CD4-positive, alpha-beta memory T cell (primary cell): ENCODE measurements around the gene ADAM33. TPM values are rescaled to one million over a fixed set of nuclear protein-coding genes. Genes with fewer than 3 reads are reported as not detected.
A peak's percentile ranks its signal among the peaks of the same experiment; 100 is the strongest.

Experiments
- CTCF ChIA-PET: fragments of 350-600 bp; sonication (Branson Sonifier 250); formaldehyde crosslinking; loops from one replicate; lab custom pipeline; 2021; ENCODE audit warnings: inconsistent platforms; ENCODE audit not compliant: partially characterized antibody; lab: Charles Lee
- POLR2A ChIA-PET: fragments of 350-600 bp; sonication (Branson Sonifier 250); formaldehyde crosslinking; loops from one replicate; lab custom pipeline; 2021; ENCODE audit not compliant: partially characterized antibody; lab: Charles Lee
- DNase-seq, 5 donors: peaks; one replicate each; pipeline versions ENCODE4 v3.0.0 to v3.0.0-alpha.2; 2020 to 2022; ENCODE audit warnings: mixed read lengths in 1 of 5
- H3K27ac ChIP-seq: one replicate; pipeline ENCODE4 v1.7.0; 2013; ENCODE audit warnings: low read depth, low read length
- H3K27me3 ChIP-seq: 2 replicates; pipeline ENCODE4 v1.7.0; 2013; ENCODE audit warnings: mild to moderate bottlenecking, low read length, moderate library complexity; ENCODE audit not compliant: insufficient read depth
- H3K36me3 ChIP-seq: 2 replicates; pipeline ENCODE4 v1.7.0; 2013; ENCODE audit warnings: mild to moderate bottlenecking, low read length, moderate library complexity; ENCODE audit not compliant: insufficient read depth
- H3K4me1 ChIP-seq: 2 replicates; pipeline ENCODE4 v1.7.0; 2013; ENCODE audit warnings: mild to moderate bottlenecking, low read length, moderate library complexity; ENCODE audit not compliant: insufficient read depth
- H3K4me3 ChIP-seq, 2 donors: one replicate each; pipeline ENCODE4 v1.7.0; 2013; ENCODE audit warnings: low read length in 2 of 2, mild to moderate bottlenecking in 1 of 2
- H3K9me3 ChIP-seq, 2 donors: one replicate each; pipeline ENCODE4 v1.7.0; 2013; ENCODE audit warnings: low read length in 2 of 2, control low read depth in 1 of 2; ENCODE audit not compliant: control insufficient read depth in 1 of 2
- H3K27ac Mint-ChIP-seq, 7 donors: one replicate each; pipeline ENCODE4 v1.8.0; 2020 to 2021; ENCODE audit warnings: mixed read lengths in 7 of 7, mild to moderate bottlenecking in 6 of 7, inconsistent platforms in 3 of 7, moderate library complexity in 3 of 7
- H3K27me3 Mint-ChIP-seq, 2 donors: one replicate each; pipeline ENCODE4 v1.8.0; 2020 to 2021; ENCODE audit warnings: mixed read lengths in 2 of 2
- H3K36me3 Mint-ChIP-seq, 2 donors: one replicate each; pipeline ENCODE4 v1.8.0; 2020 to 2021; ENCODE audit warnings: mixed read lengths in 2 of 2, inconsistent platforms in 1 of 2, mild to moderate bottlenecking in 1 of 2
- H3K4me1 Mint-ChIP-seq, 4 donors: one replicate each; pipeline ENCODE4 v1.8.0; 2020 to 2021; ENCODE audit warnings: mixed read lengths in 4 of 4, mild to moderate bottlenecking in 1 of 4
- H3K4me3 Mint-ChIP-seq, 8 donors: one replicate each; pipeline ENCODE4 v1.8.0; 2020 to 2021; ENCODE audit warnings: mixed read lengths in 8 of 8, mild to moderate bottlenecking in 7 of 8, moderate library complexity in 6 of 8, inconsistent platforms in 3 of 8
- H3K9me3 Mint-ChIP-seq, 8 donors: one replicate each; pipeline ENCODE4 v1.8.0; 2020 to 2021; ENCODE audit warnings: mixed read lengths in 8 of 8, mild to moderate bottlenecking in 5 of 8, inconsistent platforms in 3 of 8, moderate library complexity in 1 of 8
- intact Hi-C: fragments of 100-400 bp; cut with micrococcal nuclease; formaldehyde crosslinking; loops from one replicate; pipeline ENCODE4 v1.15.1; 2023
- polyA plus RNA-seq, 2 donors: library from polyadenylated mRNA; unstranded; fragments of 300-500 nt; fragmentation: Illumina TruSeq; gene quantifications; one replicate each; pipeline ENCODE4 v1.2.3, GENCODE V29; 2021
- total RNA-seq, 2 experiments: library from RNA; stranded (reverse); gene quantifications; one replicate each; pipeline ENCODE4 v1.2.3, GENCODE V29; 2021

Gene ADAM33
- total and polyA plus RNA-seq, 4 experiments from 2014 or later = not detected

DNA sequence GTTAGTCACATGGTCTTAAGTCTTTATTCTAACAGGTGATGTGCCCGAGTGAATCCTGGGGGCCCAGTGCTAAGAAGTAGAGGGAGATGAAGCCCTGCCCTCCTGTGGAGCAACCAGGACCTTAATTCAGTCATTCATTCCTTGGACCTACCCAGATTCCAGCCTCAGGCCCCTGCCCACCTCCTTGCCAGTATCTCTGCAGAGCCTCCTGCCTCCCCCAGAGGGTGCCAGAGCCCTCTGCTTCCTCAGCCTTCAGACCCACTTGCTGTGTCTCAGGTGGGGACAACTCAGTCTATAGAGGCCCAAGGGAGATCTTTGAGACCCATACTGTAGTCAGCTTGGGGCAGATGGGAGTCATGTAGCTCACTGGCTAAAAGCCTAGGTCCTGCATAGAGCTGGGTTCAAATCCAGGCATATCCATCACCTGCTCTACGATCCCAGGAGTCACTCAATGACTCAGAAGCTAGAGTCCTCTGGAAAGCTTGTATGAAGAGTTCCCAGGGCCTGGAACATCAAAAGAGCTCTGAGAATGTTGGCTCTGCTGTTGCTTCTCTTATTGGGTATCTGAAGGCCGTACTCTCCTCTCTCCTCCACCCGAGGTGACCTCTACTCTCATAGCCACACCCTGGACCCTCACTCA lies 34.5 kb upstream of the ADAM33 start:
- peak overlapping the region in 1 of 7 donors; percentile 2 for H3K27ac Mint-ChIP-seq
- Histone ChIP-seq H3K4me1 (no peaks in the 10 kb centered on the region), H3K27me3 (peaks cover 10% of the 10 kb centered on the region), H3K27ac (no peak overlapping the region), H3K36me3 (no peaks in the 10 kb centered on the region), H3K4me3 (no peak overlapping the region), H3K9me3 (no peaks in the 10 kb centered on the region)
- no peaks in the 10 kb centered on the region for H3K9me3 Mint-ChIP-seq
- intact Hi-C loops = no loop called here
- H3K4me1 Mint-ChIP-seq = peaks cover 0 to 2% (median 0%) of the 10 kb centered on the region in 4 donors
- peaks cover 12 to 26% of the 10 kb centered on the region in 2 donors for H3K27me3 Mint-ChIP-seq
- ChIA-PET CTCF (interaction anchor here (0.7 to 1.7 kb wide), 2 partner anchors 10 to 12 kb away, joined by 3 to 4 read pairs; no protein-coding TSS in a partner anchor), POLR2A (no interaction called here)
- H3K4me3 Mint-ChIP-seq = no peak overlapping the region
- H3K36me3 Mint-ChIP-seq = no peaks in the 10 kb centered on the region
- peak in 2 of 5 donors; percentile 5 to 6 for DNase-seq

DNA sequence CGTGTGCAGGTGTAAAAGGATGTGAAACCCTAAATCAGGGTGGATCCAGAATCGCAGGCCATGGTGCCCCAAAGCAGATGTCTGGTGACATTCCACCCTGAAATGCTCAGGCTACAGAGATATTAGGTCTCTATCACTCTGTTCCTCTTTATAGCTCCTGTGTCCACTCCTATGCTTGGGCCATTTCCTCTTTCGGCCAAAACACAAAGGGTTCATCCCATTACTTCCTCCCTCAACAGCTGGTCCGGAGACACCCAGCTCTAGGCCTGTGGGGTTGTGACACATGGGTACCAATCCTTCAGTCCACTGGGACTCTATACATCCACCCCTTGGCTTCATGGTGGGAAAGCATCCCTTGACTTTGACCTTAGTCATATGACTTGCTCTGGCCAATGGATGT lies 32.3 kb upstream of the ADAM33 start:
- no peaks in the 10 kb centered on the region for H3K27me3 ChIP-seq
- H3K36me3 ChIP-seq = no peaks in the 10 kb centered on the region
- H3K4me1 Mint-ChIP-seq = peaks cover 0 to 8% (median 1%) of the 10 kb centered on the region in 4 donors
- no peaks in the 10 kb centered on the region for H3K9me3 Mint-ChIP-seq
- no peak overlapping the region for H3K27ac ChIP-seq
- intact Hi-C loops = loop anchor here (5.0 kb wide), 1 partner anchor 497 kb away; no protein-coding TSS in a partner anchor
- no peak overlapping the region for H3K4me3 ChIP-seq
- no peaks in the 10 kb centered on the region for H3K9me3 ChIP-seq
- ChIA-PET POLR2A (no interaction called here), CTCF (no interaction called here)
- H3K4me1 ChIP-seq = no peaks in the 10 kb centered on the region
- peaks cover 0 to 19% of the 10 kb centered on the region in 2 donors for H3K27me3 Mint-ChIP-seq
- H3K27ac Mint-ChIP-seq = no peak overlapping the region
- no peak overlapping the region for H3K4me3 Mint-ChIP-seq
- DNase-seq = no peak
- no peaks in the 10 kb centered on the region for H3K36me3 Mint-ChIP-seq

DNA sequence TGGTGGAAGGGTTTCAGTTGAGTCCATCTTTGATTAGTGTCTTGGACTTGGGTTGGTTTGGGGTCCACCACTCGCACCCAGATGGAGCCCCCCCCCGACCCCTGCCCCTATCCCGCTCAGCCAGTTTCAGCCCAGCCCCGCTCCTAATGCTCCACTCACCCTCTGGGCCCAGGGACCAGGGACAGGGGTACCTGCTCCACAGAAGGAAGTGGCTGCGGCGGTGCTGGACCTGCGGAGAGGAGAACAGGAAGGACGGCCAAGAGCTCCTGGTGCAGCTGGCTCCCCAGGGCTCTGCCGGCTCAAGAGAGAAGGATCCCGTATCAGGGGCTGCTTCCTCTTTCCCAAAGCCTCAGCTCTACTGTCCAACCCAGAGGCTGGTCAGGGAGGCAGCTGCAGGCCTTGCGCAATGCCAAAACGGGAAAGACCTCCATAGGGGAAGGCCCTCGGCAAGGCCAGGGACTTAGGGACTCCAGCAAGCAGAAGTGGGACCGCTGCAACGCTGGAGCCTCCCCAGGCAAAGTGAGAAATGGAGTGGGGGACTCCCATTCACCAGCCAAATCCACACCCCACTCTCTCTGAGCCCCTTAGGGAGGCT lies 30.6 kb upstream of the ADAM33 start, which contains the start of gene SIGLEC1:
SIGLEC1 (minus strand) TSS at position 322 of the 595 bp plus-strand sequence. CDS start 5,472 bp downstream, outside the sequence.
- no peak within 1 kb of the TSS for H3K4me3 Mint-ChIP-seq
- Histone ChIP-seq H3K4me1 (no peaks in the 10 kb centered on the region), H3K9me3 (no peaks in the 10 kb centered on the region), H3K36me3 (no peaks in the 10 kb centered on the region), H3K27ac (no peak within 1 kb of the TSS), H3K27me3 (no peaks in the 10 kb centered on the region), H3K4me3 (no peak within 1 kb of the TSS)
- ChIA-PET CTCF (interaction anchor here (1.0 kb wide), 1 partner anchor 56 kb away, joined by 3 read pairs; no protein-coding TSS in a partner anchor), POLR2A (no interaction called here)
- peaks cover 0 to 11% of the 10 kb centered on the region in 2 donors for H3K27me3 Mint-ChIP-seq
- H3K4me1 Mint-ChIP-seq = peaks cover 0 to 10% (median 2%) of the 10 kb centered on the region in 4 donors
- DNase-seq = no peak
- H3K27ac Mint-ChIP-seq = no peak within 1 kb of the TSS
- H3K36me3 Mint-ChIP-seq = no peaks in the 10 kb centered on the region
- H3K9me3 Mint-ChIP-seq = no peaks in the 10 kb centered on the region
- intact Hi-C loops = loop anchor here (5.0 kb wide), 1 partner anchor 495 kb away; no protein-coding TSS in a partner anchor

DNA sequence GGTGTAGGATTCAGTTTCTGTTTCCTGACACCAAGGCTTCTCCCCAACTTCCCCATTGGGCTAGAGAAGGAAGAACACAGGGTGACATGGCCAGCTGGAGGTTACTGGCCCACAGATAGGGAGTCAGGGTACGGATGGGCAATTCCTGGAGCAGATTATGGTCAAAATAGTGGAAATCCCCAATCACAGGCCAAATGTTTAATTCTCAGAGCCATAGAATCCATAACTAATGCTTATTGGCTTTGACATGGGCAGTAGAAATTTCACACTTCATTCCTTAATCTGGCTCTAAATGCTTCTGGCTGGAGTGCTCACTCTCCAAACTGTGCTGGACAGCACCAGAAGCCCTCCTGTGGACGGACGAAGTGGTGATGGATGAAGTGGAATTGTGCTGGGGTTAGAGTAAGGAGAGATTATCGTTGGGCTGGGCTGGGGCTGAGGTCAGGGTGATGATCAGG lies 29.7 kb upstream of the ADAM33 start:
- Mint-ChIP-seq H3K36me3 (no peaks in the 10 kb centered on the region), H3K27me3 (peaks cover 0 to 8% of the 10 kb centered on the region in 2 donors), H3K4me1 (peaks cover 0 to 10% (median 2%) of the 10 kb centered on the region in 4 donors), H3K4me3 (no peak overlapping the region), H3K9me3 (no peaks in the 10 kb centered on the region), H3K27ac (no peak overlapping the region)
- Histone ChIP-seq H3K36me3 (no peaks in the 10 kb centered on the region), H3K4me3 (no peak overlapping the region), H3K4me1 (no peaks in the 10 kb centered on the region), H3K27me3 (no peaks in the 10 kb centered on the region), H3K9me3 (no peaks in the 10 kb centered on the region), H3K27ac (no peak overlapping the region)
- intact Hi-C loops = loop anchor here (1.0 to 5.0 kb wide), 2 partner anchors 35 to 494 kb away; no protein-coding TSS in a partner anchor
- POLR2A ChIA-PET = no interaction called here
- no peak for DNase-seq
- CTCF ChIA-PET = interaction anchor here (0.8 to 2.5 kb wide), 12 partner anchors 8 to 493 kb away, joined by 3 to 13 read pairs (median 6); partner anchors contain the start of gene ADISSP

DNA sequence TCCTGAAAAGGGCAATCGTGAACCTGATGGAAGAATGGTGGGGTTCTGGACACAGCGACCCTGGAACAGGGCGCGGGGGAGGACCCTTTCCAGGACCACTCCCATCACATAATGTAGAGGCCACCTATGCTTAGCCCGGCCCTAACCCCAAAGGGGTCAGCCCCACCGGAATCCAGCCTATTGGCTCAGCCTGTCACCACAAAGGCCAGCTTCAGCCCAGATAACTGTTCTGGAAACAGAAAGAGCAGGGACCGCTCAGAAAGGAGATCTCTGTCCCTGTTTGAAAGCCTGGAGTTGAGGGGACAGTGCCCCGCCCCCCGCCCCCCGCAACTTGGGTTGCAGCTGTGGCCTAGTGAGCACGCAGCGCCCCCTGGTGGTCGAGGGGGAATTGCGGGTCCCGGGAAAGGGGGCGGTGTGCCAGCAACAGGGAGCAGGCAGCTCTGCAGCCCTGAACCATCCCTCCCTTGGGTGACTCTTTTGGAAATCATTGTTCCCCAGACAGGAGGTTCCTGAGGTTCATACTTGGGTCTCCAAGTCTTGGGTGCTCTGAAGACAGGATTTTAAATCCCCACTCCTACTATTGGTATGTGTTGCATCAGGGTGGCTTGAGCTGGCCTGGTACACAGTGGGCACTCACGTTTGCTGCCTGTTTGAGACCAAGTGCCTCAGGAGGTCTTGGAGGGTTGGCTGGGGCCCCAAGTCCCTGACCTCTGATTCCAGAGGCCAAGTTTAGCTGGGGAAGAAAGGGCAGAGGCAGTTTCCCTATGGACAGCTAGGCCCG lies 29.1 kb upstream of the ADAM33 start:
- H3K27ac ChIP-seq = no peak overlapping the region
- Mint-ChIP-seq H3K4me3 (no peak overlapping the region), H3K36me3 (no peaks in the 10 kb centered on the region), H3K9me3 (no peaks in the 10 kb centered on the region), H3K27ac (no peak overlapping the region), H3K4me1 (peaks cover 0 to 10% (median 2%) of the 10 kb centered on the region in 4 donors), H3K27me3 (peaks cover 0 to 8% of the 10 kb centered on the region in 2 donors)
- no peaks in the 10 kb centered on the region for H3K4me1 ChIP-seq
- CTCF ChIA-PET = interaction anchor here (0.7 to 2.5 kb wide), 18 partner anchors 8 to 492 kb away, joined by 3 to 13 read pairs (median 4); partner anchors contain the start of gene ADISSP
- peak; percentile 55 to 69 (median 57) for DNase-seq
- intact Hi-C loops = loop anchor here (1.0 to 5.0 kb wide), 2 partner anchors 35 to 494 kb away; no protein-coding TSS in a partner anchor
- POLR2A ChIA-PET = no interaction called here
- H3K9me3 ChIP-seq = no peaks in the 10 kb centered on the region
- no peaks in the 10 kb centered on the region for H3K27me3 ChIP-seq
- no peak overlapping the region for H3K4me3 ChIP-seq
- no peaks in the 10 kb centered on the region for H3K36me3 ChIP-seq

DNA sequence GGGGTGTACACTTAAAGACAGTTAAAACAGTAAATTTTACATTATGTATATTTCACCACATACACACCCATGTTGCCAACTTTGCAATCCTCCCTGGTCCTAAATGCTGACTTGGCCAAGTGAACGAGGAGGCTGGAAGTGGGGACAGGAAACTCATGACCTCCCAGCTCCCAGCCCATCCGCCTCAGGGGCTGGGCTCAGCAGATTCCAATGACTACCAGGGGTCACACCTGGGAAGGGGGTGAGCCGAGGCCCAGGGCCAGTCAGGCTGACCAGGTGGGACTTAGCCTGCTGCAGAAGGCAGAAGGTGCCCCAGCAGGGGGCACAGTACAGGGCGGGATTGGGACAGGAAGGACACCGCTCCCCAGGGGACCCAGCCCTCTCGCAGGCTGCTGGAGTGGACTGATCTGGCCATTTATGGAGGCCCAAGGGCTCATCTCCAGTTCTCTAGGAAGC lies 28.2 kb upstream of the ADAM33 start:
- no peak overlapping the region for H3K27ac ChIP-seq
- no peaks in the 10 kb centered on the region for H3K4me1 ChIP-seq
- H3K4me3 ChIP-seq = no peak overlapping the region
- CTCF ChIA-PET = interaction anchor here (0.7 to 2.5 kb wide), 17 partner anchors 8 to 491 kb away, joined by 3 to 13 read pairs (median 4); partner anchors contain the start of gene ADISSP
- POLR2A ChIA-PET = no interaction called here
- no peaks in the 10 kb centered on the region for H3K36me3 Mint-ChIP-seq
- H3K9me3 ChIP-seq = no peaks in the 10 kb centered on the region
- H3K27me3 ChIP-seq = no peaks in the 10 kb centered on the region
- no peaks in the 10 kb centered on the region for H3K36me3 ChIP-seq
- peaks cover 0 to 8% of the 10 kb centered on the region in 2 donors for H3K27me3 Mint-ChIP-seq
- peaks cover 0 to 10% (median 2%) of the 10 kb centered on the region in 4 donors for H3K4me1 Mint-ChIP-seq
- H3K9me3 Mint-ChIP-seq = no peaks in the 10 kb centered on the region
- DNase-seq = no peak
- no peak overlapping the region for H3K4me3 Mint-ChIP-seq
- intact Hi-C loops = loop anchor here (5.0 kb wide), 1 partner anchor 493 kb away; no protein-coding TSS in a partner anchor
- no peak overlapping the region for H3K27ac Mint-ChIP-seq
